GM19025 (cell line): Measurements from ENCODE around the gene CD93.

Source experiments
- ATAC-seq: cut with Tn5 transposase; IDR thresholded peaks from one replicate; pipeline ENCODE4 v1.9.1; 2021; ENCODE audit warnings: mild to moderate bottlenecking, low read depth, moderate library complexity; ENCODE audit not compliant: unreplicated experiment

The CD93 gene

GRCh38 chr20:23101696-23102406 is 15.7 kb upstream of the CD93 start:
- ATAC-seq = no peak

GRCh38 chr20:23100720-23101107 is 14.6 kb upstream of the CD93 start:
- ATAC-seq = no peak

GRCh38 chr20:23099791-23100719 is 13.9 kb upstream of the CD93 start:
- ATAC-seq = no peak

GRCh38 chr20:23097636-23098580 is 11.8 kb upstream of the CD93 start:
- no peak for ATAC-seq

- ATAC-seq = no peak
These were observed 10.9 kb upstream of the CD93 start for GRCh38 chr20:23096986-23097520.

- no peak for ATAC-seq
These were observed 10.0 kb upstream of the CD93 start for GRCh38 chr20:23096097-23096496.

GRCh38 chr20:23095499-23095898 is 9.4 kb upstream of the CD93 start:
- ATAC-seq = no peak

- ATAC-seq = no peak
These were observed 8.8 kb upstream of the CD93 start for GRCh38 chr20:23094927-23095326.

- ATAC-seq = no peak
These were observed 8.2 kb upstream of the CD93 start for GRCh38 chr20:23094213-23094896.

GRCh38 chr20:23093613-23094012 is 7.5 kb upstream of the CD93 start:
- ATAC-seq = no peak

GRCh38 chr20:23092861-23093495 is 6.9 kb upstream of the CD93 start:
- ATAC-seq = no peak

GRCh38 chr20:23092384-23092756 is 6.2 kb upstream of the CD93 start:
- no peak for ATAC-seq

GRCh38 chr20:23091721-23092383 is 5.7 kb upstream of the CD93 start:
- ATAC-seq = no peak

- ATAC-seq = no peak
These were observed 4.8 kb upstream of the CD93 start for GRCh38 chr20:23090878-23091277.

GRCh38 chr20:23090147-23090546 is 4.0 kb upstream of the CD93 start:
- ATAC-seq = no peak

GRCh38 chr20:23088866-23089265 is 2.7 kb upstream of the CD93 start:
- ATAC-seq = no peak

GRCh38 chr20:23087587-23088251 is 1.6 kb upstream of the CD93 start:
- no peak for ATAC-seq

- no peak for ATAC-seq
These were observed 847 bp upstream of the CD93 start for GRCh38 chr20:23086931-23087411.
